HT-29 (cell line): ENCODE measurements around the gene CMSS1. TPM values are rescaled to one million over a fixed set of nuclear protein-coding genes. Genes with fewer than 3 reads are reported as not detected.

ENCODE experiments used
- DNase-seq: peaks from one replicate; pipeline ENCODE4 v3.0.0-alpha.2; 2015; ENCODE audit warnings: low spot score
- total RNA-seq: library from RNA; depleted of rRNA; stranded (reverse); fragments of >200 nt; shearing (Covaris generic); gene quantifications from 2 replicates; pipeline ENCODE4 v1.2.3, GENCODE V29; 2014

CMSS1 gene
- total RNA-seq, 1 experiment from 2014 or later = 18.3 TPM

- no peak for DNase-seq
Measured at GRCh38 chr3:99958222-99958912, 140.7 kb downstream of the CMSS1 start.

GRCh38 chr3:99960123-99960878, 142.6 kb downstream of the CMSS1 start:
- DNase-seq = no peak

- DNase-seq = no peak
Measured at GRCh38 chr3:99960941-99961340, 143.3 kb downstream of the CMSS1 start.

GRCh38 chr3:99961756-99962515, 144.3 kb downstream of the CMSS1 start:
- no peak for DNase-seq

- no peak for DNase-seq
Measured at GRCh38 chr3:99962703-99963102, 145.0 kb downstream of the CMSS1 start.

- DNase-seq = no peak
Measured at GRCh38 chr3:99965077-99965476, 147.4 kb downstream of the CMSS1 start.

GRCh38 chr3:99965681-99966408, 148.2 kb downstream of the CMSS1 start:
- no peak for DNase-seq

GRCh38 chr3:99966662-99967416, 149.2 kb downstream of the CMSS1 start:
- no peak for DNase-seq

GRCh38 chr3:99967796-99968195, 150.1 kb downstream of the CMSS1 start:
- DNase-seq = no peak

- DNase-seq = no peak
Measured at GRCh38 chr3:99969136-99969535, 151.5 kb downstream of the CMSS1 start.

GRCh38 chr3:99970198-99970597, 152.5 kb downstream of the CMSS1 start:
- no peak for DNase-seq

GRCh38 chr3:99971761-99972160, 154.1 kb downstream of the CMSS1 start:
- DNase-seq = no peak

- DNase-seq = no peak
Measured at GRCh38 chr3:99972380-99973104, 154.9 kb downstream of the CMSS1 start.

- DNase-seq = peak; percentile 62
Measured at GRCh38 chr3:99974989-99975388, 157.3 kb downstream of the CMSS1 start.

- no peak for DNase-seq
Measured at GRCh38 chr3:99976584-99976983, 158.9 kb downstream of the CMSS1 start.

- DNase-seq = no peak
Measured at GRCh38 chr3:99978221-99978620, 160.6 kb downstream of the CMSS1 start.

- DNase-seq = no peak
Measured at GRCh38 chr3:99980606-99981005, 162.9 kb downstream of the CMSS1 start.

GRCh38 chr3:99981138-99981537, 163.5 kb downstream of the CMSS1 start:
- no peak for DNase-seq

GRCh38 chr3:99982650-99983049, 165.0 kb downstream of the CMSS1 start:
- no peak for DNase-seq

- no peak for DNase-seq
Measured at GRCh38 chr3:99984139-99984538, 166.5 kb downstream of the CMSS1 start.
